GM12878 (cell line): ENCODE measurements around the gene FAM20B. TPM values are rescaled to one million over a fixed set of nuclear protein-coding genes. Genes with fewer than 3 reads are reported as not detected.

Experiments used
- E2F4 ChIP-seq: IDR thresholded peaks from 2 replicates; pipeline ENCODE4 v1.6.1; 2012; ENCODE audit warnings: low read depth, low read length, improper control_type of control experiment
- KAT2A ChIP-seq: conservative IDR thresholded peaks from 2 replicates; pipeline ENCODE4 v1.6.1; 2011; ENCODE audit warnings: low read depth, low read length; ENCODE audit not compliant: control insufficient read depth
- NFYB ChIP-seq: IDR thresholded peaks from 2 replicates; pipeline ENCODE4 v1.6.1; 2011; ENCODE audit warnings: low read depth, mild to moderate bottlenecking, low read length, improper control_type of control experiment, moderate library complexity; ENCODE audit not compliant: insufficient read depth
- REST ChIP-seq: IDR thresholded peaks from 2 replicates; pipeline ENCODE4 v1.6.1; 2012; ENCODE audit warnings: mild to moderate bottlenecking, low read depth, low read length
- RFX5 ChIP-seq: IDR thresholded peaks from 2 replicates; pipeline ENCODE4 v1.6.1; 2011; ENCODE audit warnings: low read depth, low read length, improper control_type of control experiment
- SP1 ChIP-seq: IDR thresholded peaks from one replicate; pipeline ENCODE4 v1.6.1; 2011; ENCODE audit warnings: low read depth, low read length
- polyA plus RNA-seq, 11 experiments: library from polyadenylated mRNA; depleted of rRNA in 4 of 11; unstranded in 6 of 11; stranded (reverse) in 5 of 11; fragments of >200 nt; fragmentation: Nextera tagmentation in 4 of 11; fragmentation: Illumina TruSeq in 1 of 11; extraction: Ambion mirVana in 4 of 11; extraction: Trizol in 1 of 11; gene quantifications; 1 replicate in 1 of 11; 2 replicates in 10 of 11; pipeline versions ENCODE4 v1.2.1 to v1.2.3, GENCODE V29; 2011 to 2016; ENCODE audit warnings: inconsistent platforms in 2 of 11, missing spikeins in 2 of 11, low read depth in 1 of 11
- total RNA-seq, 4 experiments: library from RNA; depleted of rRNA in 3 of 4; stranded (reverse); fragments of >200 nt in 3 of 4; fragmentation: Illumina TruSeq in 1 of 4; extraction: Trizol in 1 of 4; gene quantifications; 2 replicates each; pipeline versions ENCODE4 v1.2.1 to v1.2.3, GENCODE V29; 2013 to 2021

FAM20B gene
- total and polyA plus RNA-seq, 10 of the 15 experiments (the other 5 are each of a cell fraction or from before 2014, with no cell fraction given) = 2.4 to 25.6 (median 12.8) TPM

GRCh38 chr1:179058487-179059483 lies 33.1 kb downstream of the FAM20B start (continued):
- no peak for TF ChIP-seq E2F4
- no peak for TF ChIP-seq NFYB
- no peak for TF ChIP-seq RFX5
- TF ChIP-seq SP1 = no peak
- TF ChIP-seq KAT2A = no peak
- TF ChIP-seq REST = no peak
